LHCN-M2 (cell line): ENCODE measurements around the gene MPHOSPH6. TPM values are rescaled to one million over a fixed set of nuclear protein-coding genes. Genes with fewer than 3 reads are reported as not detected.
A peak's percentile ranks its signal among the peaks of the same experiment; 100 is the strongest.
"Not testable (repeated sequence)": the region's sequence is repeated elsewhere in the genome, so short reads cannot be mapped to it uniquely, and the experiment has no call there.

Source experiments
- DNase-seq: peaks from one replicate; pipeline ENCODE4 v3.0.0-alpha.2; 2012; ENCODE audit warnings: low read depth
- total RNA-seq: library from RNA; depleted of rRNA; stranded (reverse); fragments of >200 nt; gene quantifications from 2 replicates; pipeline ENCODE4 v1.2.3, GENCODE V29; 2014

The MPHOSPH6 gene
- total RNA-seq, 1 experiment from 2014 or later = 78.1 TPM

DNA sequence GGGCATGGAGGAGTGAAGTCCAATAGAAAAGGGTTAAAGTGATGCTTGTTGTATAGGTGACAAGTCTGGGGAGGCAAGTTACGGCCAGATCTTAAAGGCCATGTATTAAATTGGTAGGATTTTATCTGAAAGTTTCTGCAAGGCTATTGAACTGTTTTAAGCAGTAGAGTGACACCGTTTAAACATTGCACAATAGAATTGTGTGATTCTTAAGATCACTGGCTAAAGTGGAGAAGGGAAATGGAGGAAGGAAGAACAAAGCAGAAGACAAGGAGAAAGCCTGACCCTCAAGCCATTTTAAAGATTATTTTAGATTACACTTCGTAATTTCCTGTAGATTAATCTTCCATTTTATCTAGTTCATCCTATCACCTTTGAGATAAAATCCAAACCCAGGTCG, 5.6 kb upstream of the MPHOSPH6 start:
- no peak for DNase-seq

DNA sequence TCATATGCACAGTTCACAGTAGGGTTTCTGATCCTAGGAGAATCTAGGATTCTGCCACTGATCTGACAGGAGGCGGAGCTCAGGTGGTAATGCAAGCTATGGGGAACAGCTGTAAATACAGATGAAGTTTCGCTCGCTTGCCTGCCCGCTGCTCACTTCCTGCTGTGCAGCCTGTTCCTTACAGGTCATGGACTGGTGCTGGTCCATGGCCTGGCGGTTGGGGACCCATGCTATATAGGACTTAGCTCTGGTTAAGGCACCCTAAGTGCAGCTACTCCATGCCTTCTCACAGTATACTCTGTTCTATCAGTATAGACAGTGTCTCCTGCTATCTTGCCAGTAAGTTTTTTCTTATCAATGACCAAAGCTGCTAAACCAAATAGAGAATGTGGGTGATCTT, 2.4 kb downstream of the MPHOSPH6 start:
- DNase-seq = no peak

DNA sequence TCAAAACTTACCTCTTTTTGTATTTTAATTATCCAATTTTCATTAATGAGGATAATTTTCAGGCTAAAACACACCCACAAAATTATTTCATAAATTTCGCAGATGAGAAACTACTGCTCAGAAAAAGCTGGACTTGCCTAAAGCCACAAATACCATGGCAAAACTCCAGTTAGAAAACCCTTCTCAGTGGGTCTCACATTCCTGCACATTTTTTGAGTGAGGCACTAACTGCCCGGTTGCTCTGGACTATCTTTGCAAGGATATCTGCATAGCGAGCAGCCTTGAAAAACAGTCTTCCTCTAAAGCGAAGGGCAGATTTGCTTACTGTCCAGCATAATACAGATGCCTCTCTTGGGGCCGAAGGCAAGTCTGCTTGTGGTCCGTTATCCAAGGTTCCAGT, 9.8 kb downstream of the MPHOSPH6 start:
- no peak for DNase-seq

DNA sequence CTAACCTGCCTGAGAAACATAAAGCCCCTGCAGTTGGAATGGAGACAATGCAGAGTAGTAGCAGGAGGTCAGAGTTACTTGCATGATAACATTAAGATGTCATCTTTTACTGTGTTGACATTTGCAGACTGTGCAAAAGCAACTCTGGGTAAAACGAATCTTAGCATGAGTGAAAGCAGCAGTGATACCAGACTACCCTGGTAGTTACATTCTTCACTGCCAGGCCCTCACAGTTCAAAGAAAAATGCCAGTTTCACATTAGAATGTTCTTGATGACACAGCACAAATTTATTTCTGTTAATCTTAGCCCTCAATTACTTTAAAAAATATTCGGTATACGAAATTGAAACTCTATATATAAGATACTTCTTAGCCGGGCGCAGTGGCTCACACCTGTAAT, 12.2 kb downstream of the MPHOSPH6 start:
- DNase-seq = no peak

DNA sequence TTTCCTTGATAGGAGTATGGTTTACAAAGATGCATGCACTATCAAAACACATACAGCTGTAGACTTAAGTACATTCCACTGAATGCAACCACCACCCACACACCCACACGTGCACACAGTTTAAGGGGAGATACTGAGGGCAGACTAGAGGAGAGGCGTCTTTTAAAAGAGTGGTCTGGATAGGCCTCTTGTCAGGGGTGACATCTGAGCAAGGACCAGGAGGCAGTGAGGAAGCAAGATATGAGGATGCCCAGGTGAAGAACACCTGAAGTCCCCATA, 12.6 kb downstream of the MPHOSPH6 start:
- no peak for DNase-seq

DNA sequence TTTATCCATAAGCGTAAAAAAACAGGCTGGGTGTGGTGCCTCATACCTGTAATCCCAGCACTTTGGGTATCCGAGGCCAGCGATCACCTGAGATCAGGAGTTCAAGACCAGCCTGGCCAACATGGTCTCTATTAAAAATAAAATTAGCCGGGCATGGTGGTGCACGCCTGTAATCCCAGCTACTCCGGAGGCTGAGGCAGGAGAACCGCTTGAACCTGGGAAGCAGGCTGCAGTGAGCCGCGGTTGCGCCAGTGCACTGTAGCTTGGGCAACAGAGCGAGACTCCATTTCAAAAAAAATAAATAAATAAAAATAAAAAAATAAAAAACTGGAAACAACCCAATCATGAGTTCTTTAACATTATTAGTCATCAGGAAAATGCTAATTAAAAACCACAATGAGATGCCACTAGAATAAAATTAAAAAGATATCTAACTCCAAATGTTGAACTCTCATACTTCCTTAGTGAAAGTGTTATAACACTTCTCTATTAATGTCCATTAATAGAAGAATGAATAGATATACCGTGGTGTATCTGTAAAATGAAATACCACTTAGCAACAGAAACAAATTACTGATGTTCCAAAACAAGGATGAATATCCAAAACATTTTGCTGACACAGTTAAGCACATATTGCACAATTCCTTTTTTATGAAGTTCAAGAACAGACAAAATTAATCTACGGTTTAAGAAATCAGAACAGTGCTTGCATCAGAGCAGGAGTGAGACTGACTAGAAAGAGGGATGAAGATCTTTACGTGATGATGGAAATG, 13.1 kb downstream of the MPHOSPH6 start:
- DNase-seq = peak; percentile 34

DNA sequence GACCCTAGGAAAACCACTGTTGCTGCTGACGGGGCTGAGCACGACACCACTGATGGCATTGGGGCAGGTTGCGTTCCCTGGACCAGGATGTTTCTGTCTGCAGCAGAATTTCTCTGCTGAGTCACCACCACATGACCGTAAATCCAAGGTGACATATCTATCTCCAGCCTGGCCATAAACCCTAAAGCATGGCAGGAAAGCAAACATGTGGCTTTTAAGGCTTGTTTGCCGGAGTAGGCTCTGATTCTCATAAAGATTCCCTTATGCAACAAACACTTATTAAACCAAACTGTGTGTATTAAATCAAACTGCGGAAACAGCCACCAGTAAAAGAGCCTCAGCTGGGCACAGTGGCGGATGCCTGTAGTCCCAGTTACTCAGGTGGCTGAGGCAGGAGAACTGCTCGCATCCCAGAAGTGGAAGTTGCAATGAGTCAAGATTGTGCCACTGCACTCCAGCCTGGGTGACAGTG, 17.3 kb downstream of the MPHOSPH6 start:
- DNase-seq = no peak

GRCh38 chr16:82152196-82152595, 17.8 kb downstream of the MPHOSPH6 start:
- no peak for DNase-seq

GRCh38 chr16:82150549-82150948, 19.5 kb downstream of the MPHOSPH6 start:
- DNase-seq = no peak

- DNase-seq = no peak
Measured at GRCh38 chr16:82149536-82149935, 20.5 kb downstream of the MPHOSPH6 start.

DNA sequence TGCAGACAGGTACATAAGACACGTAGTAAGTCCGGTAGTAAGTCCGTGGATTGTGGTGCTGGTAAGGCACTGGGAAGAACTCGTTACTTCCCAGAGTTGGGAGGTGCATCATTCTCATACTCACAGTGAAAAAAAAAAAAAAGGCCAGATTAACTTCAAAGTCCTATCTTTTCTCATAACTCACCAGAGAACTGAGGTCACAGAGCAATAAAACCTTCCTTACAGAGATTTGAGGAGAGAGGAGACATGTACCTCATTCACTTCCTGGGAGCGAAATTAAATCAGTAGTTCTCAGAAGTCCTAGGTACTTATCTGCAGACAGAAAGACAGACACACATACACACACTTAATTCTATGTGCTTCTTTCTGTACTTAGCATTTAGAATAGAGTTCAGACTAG, 22.5 kb downstream of the MPHOSPH6 start:
- no peak for DNase-seq

DNA sequence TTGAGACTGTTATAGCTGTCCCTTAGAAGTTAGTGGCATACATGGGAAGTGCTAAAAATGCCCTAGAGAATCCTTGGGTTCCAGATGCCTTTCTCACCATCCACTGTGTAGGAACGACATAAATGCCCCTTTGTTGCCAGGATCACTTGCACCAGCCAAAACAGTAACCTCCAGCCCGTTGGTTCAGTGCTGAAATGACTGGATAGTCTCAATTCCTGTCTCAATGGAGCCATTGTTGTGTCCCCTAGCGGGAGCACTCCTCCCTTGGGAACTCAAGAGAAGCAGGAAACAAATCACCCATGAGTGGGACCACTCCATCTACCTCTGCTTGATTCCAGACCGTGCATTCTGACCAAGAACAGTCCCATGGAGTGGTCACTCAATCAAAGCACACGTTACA, 23.1 kb downstream of the MPHOSPH6 start:
- no peak for DNase-seq

- DNase-seq = no peak
Measured at GRCh38 chr16:82146556-82146955, 23.5 kb downstream of the MPHOSPH6 start.

- not testable (repeated sequence) for DNase-seq
Measured at GRCh38 chr16:82139286-82139571, 30.8 kb downstream of the MPHOSPH6 start.

GRCh38 chr16:82138478-82139285, 31.3 kb downstream of the MPHOSPH6 start:
- DNase-seq = no peak

GRCh38 chr16:82137822-82138167, 32.2 kb downstream of the MPHOSPH6 start:
- no peak for DNase-seq

- no peak for DNase-seq
Measured at GRCh38 chr16:82136956-82137821, 32.8 kb downstream of the MPHOSPH6 start.

- no peak for DNase-seq
Measured at GRCh38 chr16:82135844-82136243, 34.2 kb downstream of the MPHOSPH6 start.

- no peak for DNase-seq
Measured at GRCh38 chr16:82134846-82135245, 35.2 kb downstream of the MPHOSPH6 start.

DNA sequence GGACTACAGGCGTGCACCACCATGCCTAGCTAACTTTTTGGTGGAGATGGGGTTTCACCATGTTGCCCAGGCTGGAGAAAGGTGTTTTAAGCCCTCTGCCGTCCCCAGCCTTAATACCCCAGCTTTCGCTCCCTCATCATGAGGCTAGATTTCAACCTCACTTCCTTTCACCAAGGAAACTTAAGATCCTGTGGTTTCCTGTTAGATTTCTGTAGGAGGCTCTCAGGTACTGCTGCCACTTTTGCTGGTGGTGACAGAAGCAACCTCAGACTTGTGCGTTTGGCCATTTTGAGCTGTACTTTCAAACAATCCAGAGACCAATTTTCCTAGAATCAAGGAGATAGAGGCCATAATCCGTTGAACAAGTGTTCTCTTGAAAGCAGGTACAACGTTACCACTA, 36.2 kb downstream of the MPHOSPH6 start:
- DNase-seq = no peak

DNA sequence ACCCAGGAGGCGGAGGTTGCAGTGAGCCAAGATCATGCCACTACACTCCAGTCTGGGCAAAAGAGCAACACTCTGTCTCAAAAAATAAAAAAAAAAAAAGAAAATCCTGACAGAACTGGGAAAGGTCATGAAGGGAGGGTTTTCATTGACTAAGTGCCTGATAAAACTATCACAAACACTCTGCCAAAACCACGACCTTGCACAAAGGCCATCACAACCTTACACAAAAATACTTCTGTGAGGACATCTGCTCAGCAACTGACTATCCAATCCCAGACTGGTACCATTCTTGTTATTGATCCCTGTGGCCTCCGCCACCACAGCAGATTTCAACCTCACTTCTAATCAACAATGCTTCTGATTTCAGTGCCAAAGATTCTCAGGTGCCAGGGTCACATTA, 40.1 kb downstream of the MPHOSPH6 start:
- DNase-seq = no peak

DNA sequence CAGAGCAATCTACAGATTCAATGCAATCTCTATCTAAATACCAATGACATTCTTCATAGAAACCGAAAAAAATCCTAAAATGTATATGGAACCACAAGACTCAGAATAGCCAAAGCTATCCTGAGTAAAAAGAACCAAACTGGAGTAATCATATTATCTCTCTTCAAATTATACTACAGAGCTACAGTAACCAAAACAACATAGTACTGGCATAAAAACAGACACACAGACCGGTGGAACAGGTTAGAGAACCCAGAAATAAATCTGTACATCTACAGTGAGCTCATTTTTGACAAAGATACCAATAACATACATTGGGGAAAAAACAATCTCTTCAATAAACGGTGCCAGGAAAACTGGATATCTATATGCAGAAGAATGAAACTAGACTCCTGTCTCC, 45.4 kb downstream of the MPHOSPH6 start:
- DNase-seq = no peak

- DNase-seq = no peak
Measured at GRCh38 chr16:82119405-82119804, 50.6 kb downstream of the MPHOSPH6 start.
